HG03521 (cell line): Measurements from ENCODE around the gene ERG28.
"Not testable (repeated sequence)": the region's sequence is repeated elsewhere in the genome, so short reads cannot be mapped to it uniquely, and the experiment has no call there.

Source experiments
- ATAC-seq: cut with Tn5 transposase; IDR thresholded peaks from one replicate; pipeline ENCODE4 v1.9.1; 2021; ENCODE audit warnings: mild to moderate bottlenecking, moderate library complexity; ENCODE audit not compliant: unreplicated experiment

Gene ERG28

GRCh38 chr14:75626863-75627262 lies 33.8 kb downstream of the ERG28 start:
- no peak for ATAC-seq

- ATAC-seq: no peak
These were observed 34.3 kb downstream of the ERG28 start for GRCh38 chr14:75626396-75626795.

- no peak for ATAC-seq
These were observed 35.6 kb downstream of the ERG28 start for GRCh38 chr14:75625034-75625433.

GRCh38 chr14:75619548-75619947 lies 41.1 kb downstream of the ERG28 start:
- no peak for ATAC-seq

GRCh38 chr14:75615200-75615599 lies 45.5 kb downstream of the ERG28 start:
- no peak for ATAC-seq

GRCh38 chr14:75614179-75614578 lies 46.5 kb downstream of the ERG28 start:
- no peak for ATAC-seq

GRCh38 chr14:75612157-75612556 lies 48.5 kb downstream of the ERG28 start:
- no peak for ATAC-seq

GRCh38 chr14:75610834-75611233 lies 49.8 kb downstream of the ERG28 start:
- ATAC-seq: no peak

GRCh38 chr14:75609606-75610475 lies 50.8 kb downstream of the ERG28 start:
- ATAC-seq: no peak

- no peak for ATAC-seq
These were observed 51.6 kb downstream of the ERG28 start for GRCh38 chr14:75609116-75609515.

- no peak for ATAC-seq
These were observed 52.6 kb downstream of the ERG28 start for GRCh38 chr14:75607842-75608640.

GRCh38 chr14:75607044-75607443 lies 53.6 kb downstream of the ERG28 start:
- no peak for ATAC-seq

- ATAC-seq: no peak
These were observed 54.8 kb downstream of the ERG28 start for GRCh38 chr14:75605916-75606315.

- no peak for ATAC-seq
These were observed 55.5 kb downstream of the ERG28 start for GRCh38 chr14:75604979-75605851.

GRCh38 chr14:75602503-75602902 lies 58.2 kb downstream of the ERG28 start:
- ATAC-seq: no peak

- ATAC-seq: not testable (repeated sequence)
These were observed 59.6 kb downstream of the ERG28 start for GRCh38 chr14:75601061-75601460.

GRCh38 chr14:75600100-75600499 lies 60.6 kb downstream of the ERG28 start:
- not testable (repeated sequence) for ATAC-seq
